A549 treated with AZD9567 at 1 μM for 4 hours (cell line): Measurements from ENCODE around the gene ILDR1. TPM values are rescaled to one million over a fixed set of nuclear protein-coding genes. Genes with fewer than 3 reads are reported as not detected.

Experiments
- total RNA-seq: library from RNA; stranded (reverse); fragments of 200-300 nt; extraction: Qiagen RNA extraction; gene quantifications from 5 replicates; pipeline ENCODE4 v1.2.3, GENCODE V29; 2022; ENCODE audit not compliant: insufficient read depth

ILDR1 gene
- not detected in 5 replicates for total RNA-seq

GRCh38 chr3:122021811-122022401 lies at the start of gene ILDR1:
Gene ILDR1 (minus strand): TSS chr3:122022247. CDS start chr3:122022077, 170 bp downstream.

GRCh38 chr3:122055215-122055614 lies 33.2 kb upstream of the ILDR1 start, which contains the start of gene CD86:
Gene CD86 (plus strand): TSS chr3:122055362. CDS start chr3:122055490, 128 bp downstream.

Other genes with a start within 250 kb of the ILDR1 start
- gene IQCB1, start 187.2 kb downstream of the ILDR1 start, total RNA-seq: 9.6 to 11.1 TPM (median 10.1 TPM) in 5 replicates
- gene EAF2, start 187.0 kb downstream of the ILDR1 start, total RNA-seq: 1.9 to 2.1 TPM (median 2.1 TPM) in 4 of 5 replicates, not detected in the other
- 0.08 to 0.29 TPM (median 0.20 TPM) in 4 of 5 replicates, not detected in the other for gene SLC15A2, start 127.8 kb downstream of the ILDR1 start, total RNA-seq
- not detected in 5 replicates for gene CD86, start 33.1 kb upstream of the ILDR1 start, total RNA-seq
- not detected in 5 replicates for gene CASR, start 161.4 kb upstream of the ILDR1 start, total RNA-seq